H1 (cell line): ENCODE results near the gene TBC1D2B.

Experiments used
- CBX5 ChIP-seq: fragments of 300-800, 300-1000 bp; sonication (generic); IDR thresholded peaks from 2 replicates; pipeline ENCODE4 v1.7.1; 2016; ENCODE audit warnings: antibody characterized with exemption, low read length, low read depth
- EP300 ChIP-seq, 2 experiments: IDR thresholded peaks; 1 replicate in 1 of 2; 2 replicates in 1 of 2; pipeline ENCODE4 v1.6.1; 2011 to 2012; ENCODE audit warnings: low read depth in 2 of 2, low read length in 2 of 2, mild to moderate bottlenecking in 2 of 2, borderline replicate concordance in 1 of 2, inconsistent platforms in 1 of 2, moderate library complexity in 1 of 2
- TF ChIP-seq, protein P1 (sequence below), 3 experiments: IDR thresholded peaks; 1 replicate in 2 of 3; 2 replicates in 1 of 3; pipeline versions ENCODE4 v1.5.1 to v1.6.1; 2011; ENCODE audit warnings: low read length in 3 of 3, mild to moderate bottlenecking in 3 of 3, inconsistent platforms in 2 of 3, low read depth in 1 of 3, moderate library complexity in 1 of 3; ENCODE audit not compliant: insufficient read depth in 1 of 3; ENCODE audit errors: control extremely low read depth in 1 of 3

DNA sequence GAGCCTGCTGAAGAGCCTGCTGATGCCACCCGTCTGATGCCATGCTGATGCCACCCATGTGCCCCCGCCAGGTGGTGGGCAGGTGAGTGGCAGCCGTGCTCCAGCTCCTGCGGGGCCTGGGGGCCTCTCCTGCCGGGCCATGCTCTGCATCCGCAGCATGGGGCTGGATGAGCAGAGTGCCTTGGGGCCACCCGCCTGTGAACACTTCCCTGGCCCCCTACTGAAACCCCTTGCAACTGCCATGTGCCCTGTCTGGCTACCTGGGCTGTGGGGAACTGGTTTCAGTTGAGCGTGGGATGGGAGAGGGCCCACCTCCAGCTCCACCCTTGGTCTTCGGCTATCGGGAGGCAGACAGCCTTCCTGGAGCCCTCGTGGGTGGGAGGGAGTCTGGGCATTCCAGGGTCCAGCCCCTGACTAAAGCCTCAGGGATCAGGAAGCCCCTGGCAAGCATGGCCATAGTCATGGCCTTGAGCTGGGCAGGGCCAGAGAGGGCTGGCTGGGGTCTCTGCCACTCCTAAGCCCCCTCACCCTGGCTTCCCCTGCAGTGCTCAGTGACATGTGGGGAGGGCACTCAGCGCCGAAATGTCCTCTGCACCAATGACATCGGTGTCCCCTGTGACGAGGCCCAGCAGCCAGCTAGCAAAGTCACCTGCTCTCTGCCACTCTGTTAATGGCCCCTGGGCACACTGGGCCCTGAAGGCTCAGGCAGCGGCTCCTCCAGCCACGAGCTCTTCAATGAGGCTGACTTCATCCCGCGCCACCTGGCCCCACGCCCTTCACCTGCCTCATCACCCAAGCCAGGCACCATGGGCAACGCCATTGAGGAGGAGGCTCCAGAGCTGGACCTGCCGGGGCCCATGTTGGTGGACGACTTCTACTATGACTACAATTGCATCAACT lies 92.2 kb downstream of the TBC1D2B start:
- TF ChIP-seq, protein P1, sequence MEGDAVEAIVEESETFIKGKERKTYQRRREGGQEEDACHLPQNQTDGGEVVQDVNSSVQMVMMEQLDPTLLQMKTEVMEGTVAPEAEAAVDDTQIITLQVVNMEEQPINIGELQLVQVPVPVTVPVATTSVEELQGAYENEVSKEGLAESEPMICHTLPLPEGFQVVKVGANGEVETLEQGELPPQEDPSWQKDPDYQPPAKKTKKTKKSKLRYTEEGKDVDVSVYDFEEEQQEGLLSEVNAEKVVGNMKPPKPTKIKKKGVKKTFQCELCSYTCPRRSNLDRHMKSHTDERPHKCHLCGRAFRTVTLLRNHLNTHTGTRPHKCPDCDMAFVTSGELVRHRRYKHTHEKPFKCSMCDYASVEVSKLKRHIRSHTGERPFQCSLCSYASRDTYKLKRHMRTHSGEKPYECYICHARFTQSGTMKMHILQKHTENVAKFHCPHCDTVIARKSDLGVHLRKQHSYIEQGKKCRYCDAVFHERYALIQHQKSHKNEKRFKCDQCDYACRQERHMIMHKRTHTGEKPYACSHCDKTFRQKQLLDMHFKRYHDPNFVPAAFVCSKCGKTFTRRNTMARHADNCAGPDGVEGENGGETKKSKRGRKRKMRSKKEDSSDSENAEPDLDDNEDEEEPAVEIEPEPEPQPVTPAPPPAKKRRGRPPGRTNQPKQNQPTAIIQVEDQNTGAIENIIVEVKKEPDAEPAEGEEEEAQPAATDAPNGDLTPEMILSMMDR (IDR thresholded peaks at IDR 0.05; ENCODE audit: control extremely low read depth in 1 of 3, insufficient read depth in 1 of 3, low read depth in 1 of 3, low read length in 3 of 3) = no peak
- TF ChIP-seq EP300 (IDR thresholded peaks at IDR 0.05; ENCODE audit: borderline replicate concordance in 1 of 2, low read depth in 2 of 2, low read length in 2 of 2) (no peak), CBX5 (no peak)
